ENCODE results near the gene CDY1.
"Not testable (repeated sequence)": the region's sequence is repeated elsewhere in the genome, so short reads cannot be mapped to it uniquely, and the experiment has no call there.

CDY1 gene, protein sequence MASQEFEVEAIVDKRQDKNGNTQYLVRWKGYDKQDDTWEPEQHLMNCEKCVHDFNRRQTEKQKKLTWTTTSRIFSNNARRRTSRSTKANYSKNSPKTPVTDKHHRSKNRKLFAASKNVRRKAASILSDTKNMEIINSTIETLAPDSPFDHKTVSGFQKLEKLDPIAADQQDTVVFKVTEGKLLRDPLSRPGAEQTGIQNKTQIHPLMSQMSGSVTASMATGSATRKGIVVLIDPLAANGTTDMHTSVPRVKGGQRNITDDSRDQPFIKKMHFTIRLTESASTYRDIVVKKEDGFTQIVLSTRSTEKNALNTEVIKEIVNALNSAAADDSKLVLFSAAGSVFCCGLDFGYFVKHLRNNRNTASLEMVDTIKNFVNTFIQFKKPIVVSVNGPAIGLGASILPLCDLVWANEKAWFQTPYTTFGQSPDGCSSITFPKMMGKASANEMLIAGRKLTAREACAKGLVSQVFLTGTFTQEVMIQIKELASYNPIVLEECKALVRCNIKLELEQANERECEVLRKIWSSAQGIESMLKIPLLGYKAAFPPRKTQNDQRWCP

DNA sequence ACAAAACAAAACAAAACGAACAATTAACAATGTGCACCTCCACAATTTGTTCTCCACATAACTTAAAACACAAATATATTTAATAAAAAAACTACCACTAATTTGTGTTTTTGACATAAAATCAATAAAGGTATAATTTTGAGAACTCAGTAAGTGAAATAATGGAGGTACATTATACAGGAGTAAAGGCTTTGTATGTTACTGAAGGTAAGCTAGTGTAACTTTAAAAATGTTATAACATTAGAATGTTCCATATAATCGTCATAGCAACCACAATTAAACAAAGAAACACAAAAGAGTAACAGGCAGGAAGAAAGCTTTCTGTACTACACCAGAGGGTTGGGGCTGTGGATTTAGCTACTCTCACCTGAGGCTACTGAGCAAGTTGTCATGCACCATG lies at the start of gene CDY1:
Gene CDY1, plus strand, starts transcription at position 301 of the 400 bp plus-strand sequence. CDS start 326 bp downstream, outside the sequence.
- DNase-seq = not testable (repeated sequence)

DNA sequence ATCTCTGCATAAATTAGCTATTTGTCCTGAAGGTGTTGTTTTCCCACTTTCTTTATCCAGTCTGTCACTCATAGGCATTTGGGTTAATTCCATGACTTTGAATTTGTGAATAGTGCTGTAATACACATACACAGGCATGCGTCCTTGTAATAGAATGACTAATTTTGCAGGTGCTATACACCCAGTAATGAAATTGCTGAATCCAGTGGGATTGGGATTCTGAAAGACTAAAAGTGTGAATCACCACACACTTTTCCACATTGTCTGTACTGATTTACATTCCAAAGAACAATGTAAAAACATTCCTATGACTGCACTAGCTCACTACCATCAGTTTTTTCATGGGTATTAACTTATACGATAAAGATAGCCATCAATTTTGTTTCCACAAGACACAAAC lies 28.6 kb upstream of the CDY1 start:
- not testable (repeated sequence) for DNase-seq

DNA sequence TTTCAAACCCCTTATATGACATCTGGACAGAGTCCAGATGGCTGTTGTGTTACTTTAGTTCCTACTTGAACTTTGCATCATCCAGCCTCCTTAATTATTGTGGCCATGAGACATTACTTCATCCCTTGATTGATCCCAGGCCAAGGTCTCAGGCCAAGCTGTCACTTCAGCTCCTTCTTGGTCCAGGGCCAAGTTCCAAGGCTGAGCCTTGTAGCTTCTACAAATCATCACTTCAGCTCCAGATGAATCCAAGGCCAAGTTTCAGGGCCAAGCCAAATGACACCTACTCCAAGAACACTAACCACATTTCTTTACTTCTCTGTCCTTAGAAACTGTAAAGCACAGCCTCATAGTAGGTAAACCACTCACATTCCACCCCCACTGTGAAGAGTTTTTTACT lies 1.7 kb upstream of the CDY1 start:
- not testable (repeated sequence) for DNase-seq

DNA sequence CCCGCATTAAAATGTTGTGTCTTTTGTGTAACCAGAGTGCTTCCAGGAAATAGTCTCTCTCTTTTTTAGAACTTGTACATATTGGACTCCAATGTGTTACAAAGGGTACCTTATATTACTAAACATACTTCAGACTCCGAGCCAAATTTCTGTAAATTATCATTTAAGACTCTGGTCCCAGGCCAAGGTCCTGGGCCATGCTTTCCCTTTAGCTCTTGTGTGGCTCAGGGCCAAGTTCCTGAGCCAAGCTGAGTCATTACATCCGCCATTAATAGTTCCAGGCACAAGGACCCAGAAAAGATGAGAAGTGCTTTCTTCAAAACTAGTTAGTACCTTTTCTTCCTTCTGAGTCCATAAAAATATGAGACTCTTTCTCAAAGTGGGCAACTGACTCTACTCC lies 4.6 kb downstream of the CDY1 start:
- DNase-seq = not testable (repeated sequence)

DNA sequence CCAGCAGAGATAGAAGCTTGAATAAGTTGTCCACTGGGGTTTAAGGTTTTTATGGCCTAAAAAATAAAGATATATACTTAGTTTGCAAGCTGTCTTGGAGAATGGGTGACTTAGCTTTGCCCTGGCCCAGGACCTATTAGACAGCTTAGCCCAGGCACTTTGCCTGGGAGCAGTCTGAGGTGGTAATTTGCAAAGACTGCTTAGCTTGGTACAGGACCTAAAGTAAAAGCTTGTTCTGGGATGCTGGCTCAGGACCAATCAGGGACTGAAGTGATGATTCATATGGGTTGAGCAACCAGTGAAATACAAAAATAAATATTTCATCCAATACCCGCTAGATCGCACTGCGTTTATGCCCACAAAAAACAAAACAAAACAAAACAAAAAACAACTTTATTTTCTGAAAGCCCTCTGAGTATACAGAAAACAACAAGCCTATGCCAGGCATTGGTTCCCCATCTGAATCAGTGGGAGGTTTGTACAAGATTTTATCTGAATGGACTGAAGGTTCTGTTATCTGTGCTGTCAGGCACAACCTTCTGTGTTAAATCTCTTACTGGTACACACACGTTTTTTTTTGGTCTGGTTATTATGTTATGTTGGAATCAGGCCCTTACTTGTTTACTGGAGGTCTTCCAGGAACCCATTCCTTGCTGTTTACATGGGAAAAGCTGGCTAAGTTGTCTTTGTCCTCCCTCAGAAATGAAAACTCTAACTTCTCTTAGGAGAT lies 8.6 kb downstream of the CDY1 start:
- not testable (repeated sequence) for DNase-seq

DNA sequence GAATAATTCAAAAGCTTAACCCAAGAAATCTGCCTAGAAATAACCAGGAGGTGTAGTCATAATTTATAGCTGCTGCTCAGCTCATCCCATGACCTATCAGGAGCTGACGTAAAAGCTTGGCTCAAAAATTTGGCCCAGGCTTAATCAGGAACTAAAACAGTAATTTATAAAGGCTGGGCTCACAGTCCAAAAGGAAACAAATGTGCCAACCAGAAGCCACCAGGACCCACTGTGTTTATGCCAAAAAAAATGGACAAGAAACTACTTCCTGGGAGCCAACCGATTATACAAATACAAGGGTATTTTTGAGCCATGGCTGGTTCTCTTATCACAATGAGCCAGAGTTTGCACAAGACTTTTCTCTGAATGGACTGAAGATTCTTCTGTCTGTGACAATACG lies 17.9 kb downstream of the CDY1 start:
- not testable (repeated sequence) for DNase-seq

DNA sequence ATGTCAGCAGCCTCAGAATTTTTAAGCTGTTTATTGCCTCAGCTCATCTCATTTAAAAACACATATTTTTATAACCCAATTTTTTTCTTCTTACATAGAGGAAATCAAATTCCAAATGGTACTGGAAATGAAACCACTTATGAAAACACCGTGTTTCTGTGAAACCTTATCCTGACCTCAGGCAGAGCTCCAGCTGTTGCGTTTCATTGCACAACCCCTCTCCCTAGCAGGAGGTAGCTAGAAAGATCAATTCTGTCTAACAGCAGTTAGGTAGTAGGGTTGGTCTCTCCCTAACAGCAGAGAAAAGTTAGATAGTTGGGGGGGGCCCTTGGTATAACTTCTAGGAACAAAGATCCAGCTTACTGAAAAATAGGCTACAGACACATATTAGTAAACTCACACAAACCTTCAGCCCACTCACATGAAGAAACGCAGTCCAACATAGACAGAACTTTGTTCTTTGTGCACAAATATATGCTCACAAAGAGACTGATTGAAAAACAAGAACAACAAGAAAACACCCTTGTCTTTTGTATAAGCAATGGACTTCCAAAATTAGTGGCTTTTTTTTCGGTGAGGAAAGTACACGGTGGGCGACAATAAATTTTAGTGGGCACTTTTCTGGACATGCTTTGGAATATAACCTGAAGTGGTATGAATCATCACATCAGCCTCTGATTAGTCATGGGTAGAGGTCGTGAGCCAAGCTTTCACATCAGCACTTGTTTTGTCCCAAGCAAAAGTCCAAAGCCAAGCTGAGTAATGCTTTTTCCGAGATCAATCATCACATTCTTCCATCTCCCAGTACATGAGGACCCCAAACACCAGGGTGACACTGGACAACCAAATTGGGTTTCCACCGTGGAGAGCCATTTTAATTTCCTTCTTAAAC lies 21.4 kb downstream of the CDY1 start:
- not testable (repeated sequence) for DNase-seq

Data from DMS 273 treated with DMSO at 0.1 percent for 48 hours (cell line).